GDM1 (cell line): ENCODE data around the gene LRRN4CL.
A peak's percentile ranks its signal among the peaks of the same experiment; 100 is the strongest.
"Not testable (repeated sequence)": the region's sequence is repeated elsewhere in the genome, so short reads cannot be mapped to it uniquely, and the experiment has no call there.

ENCODE experiments used
- DNase-seq: peaks from one replicate; lab custom pipeline; 2025; lab: John Stamatoyannopoulos, UW

The LRRN4CL gene

GRCh38 chr11:62689421-62690183 is at the start of gene LRRN4CL:
TSS of gene LRRN4CL (minus strand) at chr11:62689530. CDS start at chr11:62688508, 1,022 bp downstream.
- no peak for DNase-seq

- no peak for DNase-seq
Observed at GRCh38 chr11:62737196-62737595, 47.9 kb upstream of the LRRN4CL start.

GRCh38 chr11:62732830-62733229 is 43.5 kb upstream of the LRRN4CL start:
- no peak for DNase-seq

GRCh38 chr11:62730076-62730475 is 40.7 kb upstream of the LRRN4CL start:
- DNase-seq = not testable (repeated sequence)

- peak; percentile 82 for DNase-seq
Observed at GRCh38 chr11:62728171-62728988, 39.0 kb upstream of the LRRN4CL start, which contains the start of gene TTC9C. TSS of gene TTC9C (plus strand) at chr11:62728486. CDS start at chr11:62728849, 363 bp downstream.

- peak; percentile 91 for DNase-seq
Observed at GRCh38 chr11:62727872-62728170, 38.5 kb upstream of the LRRN4CL start.

- peak; percentile 100 for DNase-seq
Observed at GRCh38 chr11:62727165-62727871, 38.0 kb upstream of the LRRN4CL start, which contains the start of gene HNRNPUL2. TSS of gene HNRNPUL2 (minus strand) at chr11:62727457. CDS start at chr11:62727156, 301 bp downstream.

GRCh38 chr11:62726915-62727164 is 37.5 kb upstream of the LRRN4CL start:
- DNase-seq = no peak

- no peak for DNase-seq
Observed at GRCh38 chr11:62726156-62726914, 37.0 kb upstream of the LRRN4CL start.

- DNase-seq = no peak
Observed at GRCh38 chr11:62725646-62726045, 36.3 kb upstream of the LRRN4CL start.

- no peak for DNase-seq
Observed at GRCh38 chr11:62724171-62724570, 34.8 kb upstream of the LRRN4CL start.

- peak; percentile 3 for DNase-seq
Observed at GRCh38 chr11:62721994-62722393, 32.7 kb upstream of the LRRN4CL start.

GRCh38 chr11:62719302-62719978 is 30.1 kb upstream of the LRRN4CL start:
- no peak for DNase-seq

- DNase-seq = no peak
Observed at GRCh38 chr11:62716816-62717215, 27.5 kb upstream of the LRRN4CL start.

GRCh38 chr11:62716206-62716605 is 26.9 kb upstream of the LRRN4CL start:
- no peak for DNase-seq

- no peak for DNase-seq
Observed at GRCh38 chr11:62715150-62716130, 26.1 kb upstream of the LRRN4CL start.

- no peak for DNase-seq
Observed at GRCh38 chr11:62713343-62713742, 24.0 kb upstream of the LRRN4CL start.

GRCh38 chr11:62712861-62713260 is 23.5 kb upstream of the LRRN4CL start:
- DNase-seq = no peak

GRCh38 chr11:62712276-62712812 is 23.0 kb upstream of the LRRN4CL start:
- no peak for DNase-seq

- no peak for DNase-seq
Observed at GRCh38 chr11:62710001-62710345, 20.6 kb upstream of the LRRN4CL start.
